ENCODE measurements around the gene B4GALT1.

GRCh38 chr9:33110686-33111085, 56.5 kb downstream of the B4GALT1 start:
- TF ChIP-seq TAF1 (IDR thresholded peaks at IDR 0.05; ENCODE audit: borderline replicate concordance, low read depth, low read length) (no peak), POLR2AphosphoS5 (IDR thresholded peaks at IDR 0.05; ENCODE audit: low read depth, low read length) (no peak), POLR2A (IDR thresholded peaks at IDR 0.05; ENCODE audit: low read depth, low read length) (no peak)

All from GM12892 (cell line).